ENCODE data around the gene MOCOS.

- TF ChIP-seq, protein P1, sequence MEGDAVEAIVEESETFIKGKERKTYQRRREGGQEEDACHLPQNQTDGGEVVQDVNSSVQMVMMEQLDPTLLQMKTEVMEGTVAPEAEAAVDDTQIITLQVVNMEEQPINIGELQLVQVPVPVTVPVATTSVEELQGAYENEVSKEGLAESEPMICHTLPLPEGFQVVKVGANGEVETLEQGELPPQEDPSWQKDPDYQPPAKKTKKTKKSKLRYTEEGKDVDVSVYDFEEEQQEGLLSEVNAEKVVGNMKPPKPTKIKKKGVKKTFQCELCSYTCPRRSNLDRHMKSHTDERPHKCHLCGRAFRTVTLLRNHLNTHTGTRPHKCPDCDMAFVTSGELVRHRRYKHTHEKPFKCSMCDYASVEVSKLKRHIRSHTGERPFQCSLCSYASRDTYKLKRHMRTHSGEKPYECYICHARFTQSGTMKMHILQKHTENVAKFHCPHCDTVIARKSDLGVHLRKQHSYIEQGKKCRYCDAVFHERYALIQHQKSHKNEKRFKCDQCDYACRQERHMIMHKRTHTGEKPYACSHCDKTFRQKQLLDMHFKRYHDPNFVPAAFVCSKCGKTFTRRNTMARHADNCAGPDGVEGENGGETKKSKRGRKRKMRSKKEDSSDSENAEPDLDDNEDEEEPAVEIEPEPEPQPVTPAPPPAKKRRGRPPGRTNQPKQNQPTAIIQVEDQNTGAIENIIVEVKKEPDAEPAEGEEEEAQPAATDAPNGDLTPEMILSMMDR (IDR thresholded peaks at IDR 0.05; ENCODE audit: poor library complexity): no peak
- TF ChIP-seq EZH2 (IDR thresholded peaks at IDR 0.05; ENCODE audit: borderline replicate concordance): no peak
Observed at GRCh38 chr18:36307513-36307912, 120.2 kb downstream of the MOCOS start.
